Activated CD4-positive, alpha-beta T cell treated with anti-CD3 and anti-CD28 coated beads, Interleukin-2, amount 10 ng/mL, durations not matched to agents 7 days and 5 days (primary cell): ENCODE measurements around the gene ABCF3. TPM values are rescaled to one million over a fixed set of nuclear protein-coding genes. Genes with fewer than 3 reads are reported as not detected.

Experiments
- CTCF ChIA-PET: fragments of 350-600 bp; sonication (Branson Sonifier 250); formaldehyde crosslinking; loops from one replicate; lab custom pipeline; 2021; ENCODE audit warnings: antibody characterized with exemption; lab: Charles Lee
- POLR2A ChIA-PET: fragments of 350-600 bp; sonication (Branson Sonifier 250); formaldehyde crosslinking; loops from one replicate; lab custom pipeline; 2021; ENCODE audit warnings: antibody characterized with exemption; lab: Charles Lee
- DNase-seq: peaks from one replicate; pipeline ENCODE4 v3.0.0-alpha.2; 2020
- H3K27ac Mint-ChIP-seq: one replicate; pipeline ENCODE4 v1.8.0; 2021; ENCODE audit warnings: mild to moderate bottlenecking, moderate library complexity, mixed read lengths
- H3K27me3 Mint-ChIP-seq: one replicate; pipeline ENCODE4 v1.8.0; 2021; ENCODE audit warnings: mixed read lengths
- H3K36me3 Mint-ChIP-seq: one replicate; pipeline ENCODE4 v1.8.0; 2021; ENCODE audit warnings: low read depth, mixed read lengths
- H3K4me1 Mint-ChIP-seq: one replicate; pipeline ENCODE4 v1.8.0; 2021; ENCODE audit warnings: mixed read lengths
- H3K4me3 Mint-ChIP-seq: one replicate; pipeline ENCODE4 v1.8.0; 2021; ENCODE audit warnings: mild to moderate bottlenecking, moderate library complexity, mixed read lengths
- H3K9me3 Mint-ChIP-seq: one replicate; pipeline ENCODE4 v1.8.0; 2021; ENCODE audit warnings: mixed read lengths
- total RNA-seq, 2 experiments: library from RNA; stranded (reverse); gene quantifications; one replicate each; pipeline ENCODE4 v1.2.3, GENCODE V29; 2021

ABCF3 gene
- total RNA-seq, 2 experiments from 2014 or later = 62.2 to 64.4 TPM

- no peaks in the 10 kb centered on the region for H3K9me3 Mint-ChIP-seq
- POLR2A ChIA-PET = no interaction called here
- no peaks in the 10 kb centered on the region for H3K27me3 Mint-ChIP-seq
- peaks cover 12% of the 10 kb centered on the region for H3K4me1 Mint-ChIP-seq
- H3K36me3 Mint-ChIP-seq = peaks cover 21% of the 10 kb centered on the region
- no peak overlapping the region for H3K4me3 Mint-ChIP-seq
- DNase-seq = no peak
- no peak overlapping the region for H3K27ac Mint-ChIP-seq
- CTCF ChIA-PET = interaction anchor here (0.5 to 1.2 kb wide), 3 partner anchors 11 to 150 kb away, joined by 3 to 5 read pairs (median 4); no protein-coding TSS in a partner anchor
Measured at GRCh38 chr3:184169896-184170875, 15.8 kb upstream of the ABCF3 start.

DNA sequence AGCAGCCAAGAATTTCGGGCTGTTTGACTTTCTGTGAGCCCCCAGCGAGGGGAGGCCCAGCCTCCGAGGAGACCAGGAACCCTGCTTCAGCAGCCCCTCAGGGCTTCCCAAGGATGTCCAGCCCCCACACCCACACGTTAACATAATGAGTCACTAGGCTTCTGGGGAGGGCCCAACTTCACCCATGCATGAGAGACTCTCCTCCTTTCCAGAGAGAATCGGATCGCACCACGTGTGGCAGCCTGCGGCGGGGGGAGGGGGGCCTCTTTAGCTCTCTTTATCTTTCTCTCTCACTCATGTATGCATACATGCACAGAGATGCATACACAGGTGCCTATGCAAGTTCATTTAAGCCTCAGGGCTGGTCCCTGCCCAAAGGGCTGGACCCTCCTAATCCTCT is 14.4 kb upstream of the ABCF3 start:
- ChIA-PET POLR2A (no interaction called here), CTCF (interaction anchor here (0.7 to 1.2 kb wide), 2 partner anchors 13 to 25 kb away, joined by 3 to 4 read pairs; no protein-coding TSS in a partner anchor)
- no peaks in the 10 kb centered on the region for H3K27me3 Mint-ChIP-seq
- H3K4me3 Mint-ChIP-seq = no peak overlapping the region
- H3K27ac Mint-ChIP-seq = peak overlapping the region; percentile 54
- no peaks in the 10 kb centered on the region for H3K9me3 Mint-ChIP-seq
- DNase-seq = no peak
- H3K36me3 Mint-ChIP-seq = peaks cover 15% of the 10 kb centered on the region
- peaks cover 25% of the 10 kb centered on the region for H3K4me1 Mint-ChIP-seq

- H3K27ac Mint-ChIP-seq = no peak overlapping the region
- DNase-seq = no peak
- ChIA-PET CTCF (interaction anchor here (0.6 to 3.6 kb wide), 4 partner anchors 9 to 21 kb away, joined by 3 to 22 read pairs (median 4); partner anchors contain the start of gene ABCF3), POLR2A (no interaction called here)
- no peaks in the 10 kb centered on the region for H3K9me3 Mint-ChIP-seq
- H3K4me3 Mint-ChIP-seq = no peak overlapping the region
- H3K4me1 Mint-ChIP-seq = peaks cover 34% of the 10 kb centered on the region
- peaks cover 13% of the 10 kb centered on the region for H3K36me3 Mint-ChIP-seq
- H3K27me3 Mint-ChIP-seq = no peaks in the 10 kb centered on the region
Measured at GRCh38 chr3:184172681-184173373, 13.2 kb upstream of the ABCF3 start.

- H3K36me3 Mint-ChIP-seq = peaks cover 19% of the 10 kb centered on the region
- CTCF ChIA-PET = interaction anchor here (0.6 to 3.6 kb wide), 4 partner anchors 10 to 21 kb away, joined by 3 to 22 read pairs (median 4); partner anchors contain the start of gene ABCF3
- H3K27ac Mint-ChIP-seq = no peak overlapping the region
- POLR2A ChIA-PET = no interaction called here
- H3K9me3 Mint-ChIP-seq = no peaks in the 10 kb centered on the region
- H3K4me1 Mint-ChIP-seq = peaks cover 39% of the 10 kb centered on the region
- no peak overlapping the region for H3K4me3 Mint-ChIP-seq
- no peaks in the 10 kb centered on the region for H3K27me3 Mint-ChIP-seq
- DNase-seq = no peak
Measured at GRCh38 chr3:184173374-184173722, 12.7 kb upstream of the ABCF3 start.

DNA sequence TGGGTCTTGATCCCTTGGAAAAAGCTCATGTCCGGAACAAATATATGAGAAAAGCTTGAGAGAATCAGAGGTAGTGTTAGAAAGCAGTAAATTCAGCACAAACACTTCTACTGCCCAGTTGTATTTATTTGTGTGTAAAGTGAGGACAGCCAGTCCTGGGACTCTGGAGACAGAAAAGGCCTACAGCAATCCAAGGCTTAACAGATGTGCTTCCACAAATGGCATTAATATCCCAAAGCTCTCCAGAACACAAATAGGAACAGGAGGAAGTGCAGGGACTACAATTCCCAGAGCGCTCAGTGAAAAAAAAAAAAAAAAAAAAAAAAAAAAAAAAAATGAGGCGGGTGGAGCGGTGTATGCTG is 11.7 kb upstream of the ABCF3 start:
- peak overlapping the region; percentile 84 for H3K27ac Mint-ChIP-seq
- DNase-seq = no peak
- H3K27me3 Mint-ChIP-seq = no peaks in the 10 kb centered on the region
- ChIA-PET POLR2A (no interaction called here), CTCF (interaction anchor here (2.4 to 3.6 kb wide), 2 partner anchors 10 to 11 kb away, joined by 5 to 22 read pairs; partner anchors contain the start of gene ABCF3)
- H3K4me1 Mint-ChIP-seq = peaks cover 39% of the 10 kb centered on the region
- no peaks in the 10 kb centered on the region for H3K9me3 Mint-ChIP-seq
- H3K36me3 Mint-ChIP-seq = peaks cover 25% of the 10 kb centered on the region
- H3K4me3 Mint-ChIP-seq = peak overlapping the region; percentile 91

DNA sequence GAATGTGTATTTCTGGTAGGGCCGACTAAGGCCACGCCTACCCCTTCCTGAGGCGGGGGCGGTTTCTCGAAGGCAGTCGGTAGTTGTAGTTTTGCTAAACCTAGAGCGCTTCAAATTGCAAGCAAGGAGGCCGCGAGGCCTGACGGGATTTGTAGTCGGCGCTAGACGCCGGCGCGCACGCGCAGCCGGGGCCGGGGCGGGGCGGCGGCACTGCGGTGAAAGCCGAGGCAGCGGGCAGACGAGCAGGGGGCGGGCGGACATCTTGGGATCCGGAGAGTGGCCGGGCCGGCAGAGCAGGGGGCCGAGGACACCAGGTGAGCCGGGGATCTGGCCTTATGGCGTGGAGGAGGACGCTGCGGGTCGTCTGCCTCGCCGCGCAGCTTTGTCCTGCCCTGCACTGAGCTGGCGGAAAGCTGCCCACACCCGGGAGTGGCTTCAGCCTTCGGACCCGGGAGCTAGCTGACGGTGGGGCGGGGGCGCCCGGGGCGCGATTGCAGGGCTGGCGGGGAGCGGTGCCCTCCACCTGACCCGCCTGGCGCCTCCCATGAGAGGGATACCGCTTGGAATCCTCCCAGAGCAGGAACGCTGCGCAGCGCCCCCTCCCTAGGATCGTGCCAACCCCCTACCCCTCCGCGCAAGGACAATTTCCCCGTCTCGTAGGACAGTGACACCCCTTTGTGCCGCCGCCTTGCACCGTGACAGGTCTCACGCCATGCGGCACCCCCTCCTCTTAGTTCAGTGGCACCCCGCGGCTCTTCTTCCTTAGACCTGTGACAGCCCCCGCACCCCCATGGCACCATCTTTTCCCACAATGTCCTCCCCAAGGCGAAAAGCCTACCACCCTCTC is 11.1 kb upstream of the ABCF3 start, which contains the start of gene AP2M1:
AP2M1 (plus strand) TSS at position 210 of the 847 bp plus-strand sequence. CDS start 2,139 bp downstream, outside the sequence.
- POLR2A ChIA-PET = interaction anchor here (0.6 kb wide), 1 partner anchor 11 kb away, joined by 3 read pairs; the partner anchor contains the start of gene ABCF3

GRCh38 chr3:184175506-184175905 is 10.5 kb upstream of the ABCF3 start:
- Mint-ChIP-seq H3K9me3 (no peaks in the 10 kb centered on the region), H3K27me3 (no peaks in the 10 kb centered on the region), H3K4me1 (peaks cover 39% of the 10 kb centered on the region), H3K4me3 (peak overlapping the region; percentile 91), H3K36me3 (peaks cover 36% of the 10 kb centered on the region), H3K27ac (peak overlapping the region; percentile 88)
- ChIA-PET CTCF (interaction anchor here (0.6 to 3.6 kb wide), 2 partner anchors 9 to 582 kb away, joined by 3 to 22 read pairs; partner anchors contain the start of gene ABCF3), POLR2A (interaction anchor here (0.6 kb wide), 1 partner anchor 10 kb away, joined by 3 read pairs; the partner anchor contains the start of gene ABCF3)
- no peak for DNase-seq

More for the DNA sequence above, 11.1 kb upstream of the ABCF3 start, which contains the start of gene AP2M1:
- peak; percentile 98 for DNase-seq
- H3K36me3 Mint-ChIP-seq = peaks cover 30% of the 10 kb centered on the region
- H3K27me3 Mint-ChIP-seq = no peaks in the 10 kb centered on the region
- CTCF ChIA-PET = interaction anchor here (0.6 to 3.6 kb wide), 3 partner anchors 9 to 583 kb away, joined by 3 to 22 read pairs (median 5); partner anchors contain the start of gene ABCF3
- peak within 1 kb of the TSS; percentile 88 for H3K27ac Mint-ChIP-seq
- peaks cover 39% of the 10 kb centered on the region for H3K4me1 Mint-ChIP-seq
- no peaks in the 10 kb centered on the region for H3K9me3 Mint-ChIP-seq
- peak within 1 kb of the TSS; percentile 91 for H3K4me3 Mint-ChIP-seq

DNA sequence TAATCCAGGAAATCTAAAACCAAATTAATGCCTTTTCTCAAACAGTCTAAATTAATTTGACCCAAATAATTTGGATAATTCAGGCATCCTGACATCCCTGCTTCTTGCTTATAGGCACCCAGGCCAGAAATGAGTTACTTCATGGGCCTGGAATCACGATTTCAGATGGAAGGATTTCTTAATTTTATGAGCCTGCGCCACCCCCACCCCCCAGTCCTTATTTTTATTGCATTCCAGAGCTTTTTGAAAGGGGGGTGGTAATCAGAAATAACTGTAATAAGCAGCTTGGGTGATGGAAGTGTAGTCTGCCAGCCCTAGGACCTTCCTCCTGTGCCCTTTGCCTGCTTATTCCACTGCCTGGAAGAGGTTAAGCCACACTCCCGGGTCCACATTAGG is 10.0 kb upstream of the ABCF3 start:
- POLR2A ChIA-PET = no interaction called here
- H3K4me1 Mint-ChIP-seq = peaks cover 39% of the 10 kb centered on the region
- no peak for DNase-seq
- CTCF ChIA-PET = interaction anchor here (1.0 kb wide), 1 partner anchor 43 kb away, joined by 3 read pairs; no protein-coding TSS in a partner anchor
- no peaks in the 10 kb centered on the region for H3K9me3 Mint-ChIP-seq
- H3K27ac Mint-ChIP-seq = peak overlapping the region; percentile 88
- no peaks in the 10 kb centered on the region for H3K27me3 Mint-ChIP-seq
- peak overlapping the region; percentile 91 for H3K4me3 Mint-ChIP-seq
- H3K36me3 Mint-ChIP-seq = peaks cover 40% of the 10 kb centered on the region

DNA sequence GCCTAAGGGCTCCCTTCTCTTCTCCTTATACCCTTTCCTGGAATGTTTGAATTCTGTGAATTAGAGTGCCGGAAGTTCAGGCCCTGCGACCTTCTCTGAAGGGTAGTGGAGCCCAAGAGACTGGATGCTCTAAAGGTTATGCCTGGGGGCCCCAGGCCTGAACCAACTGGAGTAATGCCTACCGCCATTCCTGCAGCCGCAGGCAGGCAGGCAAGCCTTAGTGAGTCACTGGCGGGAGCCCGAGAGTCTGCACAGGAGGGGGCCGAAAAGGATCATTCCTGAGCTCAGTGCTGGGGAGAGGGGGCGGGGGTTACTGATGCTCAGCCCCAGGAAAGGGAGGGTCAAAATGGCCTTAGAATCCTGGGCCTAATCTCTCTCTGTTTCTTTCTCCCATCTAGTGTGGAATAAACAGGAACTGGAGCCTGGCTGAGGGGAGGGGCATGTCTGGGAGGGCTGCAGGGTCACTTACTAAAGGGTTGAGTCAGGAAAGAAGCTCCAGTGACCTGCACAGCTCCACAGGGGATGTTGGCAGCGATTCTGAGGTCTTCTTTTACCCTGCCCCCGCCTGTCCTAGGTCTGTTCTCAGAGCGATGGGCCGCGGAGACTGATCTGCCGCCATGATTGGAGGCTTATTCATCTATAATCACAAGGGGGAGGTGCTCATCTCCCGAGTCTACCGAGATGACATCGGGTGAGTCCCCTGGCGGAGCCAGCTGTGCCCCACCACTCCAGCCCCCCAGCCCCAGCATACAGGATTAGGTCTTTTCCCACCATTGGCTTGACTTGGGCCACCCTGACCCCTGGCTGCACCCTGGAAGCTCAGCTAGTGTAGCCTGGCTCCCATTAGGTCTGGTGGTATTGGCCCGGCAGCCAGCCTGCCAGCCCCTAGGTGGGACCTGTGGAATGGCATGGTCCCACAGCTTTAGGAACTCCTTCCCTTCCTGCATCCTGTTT is 9.3 kb upstream of the ABCF3 start:
- Mint-ChIP-seq H3K36me3 (peaks cover 43% of the 10 kb centered on the region), H3K9me3 (no peaks in the 10 kb centered on the region), H3K27ac (no peak overlapping the region), H3K4me3 (peak overlapping the region; percentile 91), H3K27me3 (no peaks in the 10 kb centered on the region), H3K4me1 (peaks cover 39% of the 10 kb centered on the region)
- ChIA-PET CTCF (interaction anchor here (1.0 kb wide), 2 partner anchors 9 to 42 kb away, joined by 3 read pairs; partner anchors contain the start of gene ABCF3), POLR2A (no interaction called here)
- DNase-seq = no peak

DNA sequence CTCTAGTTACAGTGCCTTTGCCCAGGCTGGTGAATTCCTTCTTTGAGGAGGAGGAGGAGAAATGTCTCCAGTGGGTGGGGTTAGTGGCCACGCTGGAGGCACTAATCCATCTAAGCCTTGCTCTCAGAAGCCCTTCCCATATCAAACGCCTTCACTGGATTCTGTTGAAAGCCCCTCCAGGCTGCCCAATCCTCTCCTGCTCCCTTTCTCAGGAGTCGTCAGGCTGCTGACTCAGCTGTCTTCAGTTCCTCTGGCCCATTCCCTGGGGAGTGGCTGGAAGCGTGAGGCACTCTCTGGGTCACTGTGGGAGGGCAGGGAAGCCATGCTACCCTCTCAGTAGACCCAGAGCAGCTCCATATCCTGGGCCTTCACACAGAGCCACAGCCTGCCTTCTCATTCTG is 8.7 kb upstream of the ABCF3 start:
- CTCF ChIA-PET = interaction anchor here (1.0 kb wide), 1 partner anchor 8 kb away, joined by 3 read pairs; the partner anchor contains the start of gene ABCF3
- no peak for DNase-seq
- no peak overlapping the region for H3K4me3 Mint-ChIP-seq
- no peak overlapping the region for H3K27ac Mint-ChIP-seq
- peaks cover 45% of the 10 kb centered on the region for H3K36me3 Mint-ChIP-seq
- H3K27me3 Mint-ChIP-seq = no peaks in the 10 kb centered on the region
- POLR2A ChIA-PET = no interaction called here
- peaks cover 39% of the 10 kb centered on the region for H3K4me1 Mint-ChIP-seq
- H3K9me3 Mint-ChIP-seq = no peaks in the 10 kb centered on the region
